ENCODE measurements around the gene COL15A1.
A peak's percentile ranks its signal among the peaks of the same experiment; 100 is the strongest.
"Not testable (repeated sequence)": the region's sequence is repeated elsewhere in the genome, so short reads cannot be mapped to it uniquely, and the experiment has no call there.

COL15A1 gene

DNA sequence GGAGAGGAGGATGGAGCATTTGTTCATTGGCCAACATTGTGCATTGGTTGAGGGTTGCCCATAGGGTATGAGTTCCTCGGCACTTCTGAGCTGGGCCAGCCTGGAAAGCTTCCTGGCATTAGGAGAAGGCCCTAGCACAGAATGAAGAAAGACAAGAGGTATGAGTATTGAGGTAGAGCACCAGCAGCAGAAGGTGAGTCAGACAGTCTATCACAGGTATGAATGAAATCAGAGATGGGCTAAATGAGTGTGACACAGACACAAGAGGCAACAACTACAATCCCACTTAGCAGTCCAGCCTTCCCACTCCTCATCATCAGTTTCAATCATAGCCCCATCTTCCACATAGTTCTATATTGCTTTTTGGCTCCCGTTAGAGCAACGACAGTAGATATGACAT is 135.8 kb downstream of the COL15A1 start:
- DNase-seq (ENCODE audit: low read depth in 3 of 3): no peak

- DNase-seq (ENCODE audit: low read depth in 3 of 3): no peak
These were observed 139.3 kb downstream of the COL15A1 start for GRCh38 chr9:99083051-99083450.

DNA sequence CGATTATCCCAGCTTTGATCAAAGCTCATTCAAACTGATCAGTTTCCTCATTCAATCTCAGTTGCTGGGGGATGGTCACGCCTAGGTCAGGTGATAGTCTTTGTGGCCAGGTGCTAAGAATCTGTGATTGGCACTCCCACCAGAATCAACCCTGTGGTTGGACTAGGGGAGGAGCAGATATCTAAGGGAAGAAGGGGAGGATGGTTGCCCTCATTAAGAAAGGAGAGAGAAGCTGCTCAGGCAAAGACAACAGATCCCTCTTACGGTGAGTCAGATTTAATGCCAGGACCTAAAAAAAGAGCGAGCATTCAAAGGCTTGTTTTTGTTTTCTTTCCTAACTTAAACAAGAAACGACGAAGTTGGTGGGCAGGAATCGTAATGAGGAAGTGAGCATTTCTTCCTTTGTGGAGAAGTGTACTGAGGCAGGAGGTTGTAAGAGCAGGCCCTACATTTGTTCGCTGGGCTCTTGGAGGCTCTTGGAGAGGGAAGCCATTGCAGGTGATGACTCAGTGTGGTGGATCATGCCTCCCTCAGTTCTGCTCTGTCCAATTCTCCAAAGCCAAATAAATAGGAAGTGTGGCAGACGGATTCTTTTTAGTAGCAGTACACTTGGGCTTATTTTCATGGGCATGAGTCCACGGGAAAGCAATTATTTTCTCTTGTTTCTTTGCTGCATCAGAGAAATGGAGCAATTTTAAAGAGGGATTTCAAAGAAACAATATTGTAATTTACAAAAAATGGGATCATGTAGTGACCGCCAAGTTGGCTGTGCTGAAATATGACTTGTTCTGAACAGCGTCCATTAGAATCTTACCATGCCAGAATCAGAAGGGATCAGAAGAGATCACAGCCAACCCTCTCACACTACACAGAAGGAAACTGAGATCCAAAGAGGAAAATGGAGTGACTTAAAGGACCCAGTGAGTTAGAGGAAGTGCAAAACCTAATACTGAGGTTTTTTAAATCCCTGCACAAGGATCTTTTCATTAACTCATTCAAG is 142.5 kb downstream of the COL15A1 start:
- DNase-seq (ENCODE audit: low read depth in 3 of 3): no peak

DNA sequence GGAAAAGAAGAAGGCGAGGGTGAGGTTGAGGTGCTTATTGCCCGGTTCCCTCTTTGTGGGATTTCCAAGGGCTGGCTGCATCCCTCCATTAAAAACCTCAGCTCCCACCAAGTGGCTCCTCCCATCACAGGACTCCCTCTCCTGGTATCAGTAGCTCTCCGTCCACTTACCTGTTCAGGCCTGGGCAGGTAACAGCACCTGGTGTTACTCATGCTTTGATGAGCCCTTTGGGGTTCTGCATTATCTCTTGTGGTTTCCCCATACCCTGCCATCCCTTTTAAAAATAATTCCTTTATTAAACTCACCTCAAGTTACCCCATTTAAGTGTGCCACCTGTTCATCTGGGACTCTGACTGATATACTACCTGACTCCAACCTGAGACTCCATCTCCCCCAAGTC is 143.8 kb downstream of the COL15A1 start:
- no peak for DNase-seq (ENCODE audit: low read depth in 3 of 3)

GRCh38 chr9:99090336-99091130 is 146.8 kb downstream of the COL15A1 start:
- DNase-seq (ENCODE audit: low read depth in 3 of 3): no peak

DNA sequence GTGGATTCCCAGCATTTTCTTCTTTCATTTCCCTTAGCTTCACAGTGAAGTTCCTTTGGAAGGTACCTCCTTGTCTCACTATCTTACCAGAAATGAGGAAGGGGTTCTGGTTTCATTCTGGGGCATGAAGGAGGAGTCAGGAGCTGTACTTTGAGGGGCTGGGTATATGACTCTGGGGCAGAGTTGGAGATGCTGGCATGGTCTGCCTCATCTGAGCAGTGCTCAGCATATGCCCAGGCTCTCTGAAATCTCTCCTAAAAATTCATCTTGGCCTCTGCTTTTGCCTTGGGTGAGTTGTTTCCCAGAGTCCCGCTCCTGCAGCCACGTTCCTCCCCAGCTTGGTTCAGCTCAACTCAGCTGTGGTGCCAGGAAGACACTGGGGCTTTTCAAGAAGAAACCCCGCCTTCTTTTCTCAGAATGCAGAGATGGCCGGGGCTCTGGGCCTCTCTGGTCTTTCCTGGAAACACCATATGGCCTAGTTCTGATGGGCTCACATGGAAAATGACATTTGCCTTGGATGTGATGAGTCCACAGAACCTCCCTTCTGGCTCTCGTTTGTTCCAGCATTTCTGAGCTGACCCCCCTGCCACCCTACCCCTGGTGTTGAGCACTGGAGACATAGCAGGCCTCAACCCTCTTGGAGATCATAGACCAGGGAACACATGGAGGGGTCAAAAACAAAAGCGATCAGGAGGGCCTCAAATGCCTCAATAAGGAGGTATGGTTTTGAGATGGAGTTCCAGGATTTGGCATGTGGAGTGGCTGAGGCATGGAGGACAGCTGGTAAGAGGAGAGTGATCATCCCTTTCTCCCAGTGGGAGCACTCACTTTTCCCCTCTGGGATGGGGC is 149.2 kb downstream of the COL15A1 start:
- DNase-seq (ENCODE audit: low read depth in 3 of 3): no peak

DNA sequence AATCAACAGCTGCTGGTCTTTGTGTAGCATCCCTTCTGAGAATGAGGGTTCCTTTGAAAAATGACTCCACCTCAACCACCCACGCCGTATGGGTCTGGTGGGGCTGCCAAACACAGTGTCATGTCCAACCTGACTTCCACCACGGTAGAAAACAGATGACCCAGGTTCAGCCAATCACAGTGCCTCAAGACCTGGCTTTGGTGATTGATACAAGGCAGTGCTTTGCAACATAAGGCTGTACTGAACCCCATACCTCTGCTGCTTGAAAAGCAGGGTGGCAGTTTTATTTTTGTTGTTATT is 149.7 kb downstream of the COL15A1 start:
- no peak for DNase-seq (ENCODE audit: low read depth in 3 of 3)

DNA sequence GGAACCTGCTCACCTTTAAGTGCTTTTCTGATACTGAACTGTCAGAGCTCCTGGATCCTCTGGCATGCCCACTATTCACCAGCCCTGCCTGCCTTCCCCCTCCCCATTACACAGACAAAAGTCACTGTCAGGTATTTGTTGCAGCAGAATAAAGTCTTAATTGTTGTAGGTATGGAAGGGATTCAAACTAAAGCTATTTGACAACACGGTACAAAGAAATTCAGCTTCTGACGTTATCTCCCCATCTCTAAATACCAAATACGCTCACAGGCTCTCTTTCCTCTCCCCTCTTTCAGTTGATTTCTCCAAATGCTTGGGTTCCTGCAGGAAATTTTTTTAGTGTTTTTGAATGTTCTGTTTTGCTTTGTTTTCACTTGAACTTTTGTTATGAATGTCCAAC is 151.9 kb downstream of the COL15A1 start:
- DNase-seq (ENCODE audit: low read depth in 3 of 3): no peak

GRCh38 chr9:99096409-99096808 is 152.7 kb downstream of the COL15A1 start:
- no peak for DNase-seq (ENCODE audit: low read depth in 3 of 3)

DNA sequence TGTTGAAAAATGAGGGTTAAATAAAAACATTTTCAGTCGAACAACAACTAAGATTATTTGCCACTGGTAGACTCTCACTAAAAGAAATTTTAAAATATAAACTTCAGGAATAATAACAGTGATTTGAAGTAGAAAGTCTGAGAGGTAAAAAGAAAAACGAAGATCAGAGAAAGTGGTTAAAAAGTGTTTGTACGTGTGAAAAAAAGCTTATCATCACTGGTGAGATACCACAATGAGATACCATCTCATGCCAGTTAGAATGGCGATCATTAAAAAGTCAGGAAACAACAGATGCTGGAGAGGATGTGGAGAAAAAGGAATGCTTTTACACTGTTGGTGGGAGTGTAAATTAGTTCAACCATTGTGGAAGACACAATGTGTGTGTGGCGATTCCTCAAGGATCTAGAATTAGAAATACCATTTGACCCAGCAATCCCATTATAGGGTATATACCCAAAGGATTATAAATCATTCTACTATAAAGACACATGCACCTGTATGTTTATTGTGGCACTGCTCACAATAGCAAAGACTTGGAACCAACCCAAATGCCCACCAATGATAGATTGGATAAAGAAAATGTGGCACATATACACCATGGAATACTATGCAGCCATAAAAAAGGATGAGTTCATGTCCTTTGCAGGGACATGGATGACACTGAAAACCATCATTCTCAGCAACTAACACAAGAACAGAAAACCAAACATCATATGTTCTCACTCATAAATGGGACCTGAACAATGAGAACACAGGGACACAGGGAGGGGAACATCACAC is 156.3 kb downstream of the COL15A1 start:
- DNase-seq (ENCODE audit: low read depth in 3 of 3): not testable (repeated sequence)

- no peak for DNase-seq (ENCODE audit: low read depth in 3 of 3)
These were observed 157.6 kb downstream of the COL15A1 start for GRCh38 chr9:99101271-99101670.

DNA sequence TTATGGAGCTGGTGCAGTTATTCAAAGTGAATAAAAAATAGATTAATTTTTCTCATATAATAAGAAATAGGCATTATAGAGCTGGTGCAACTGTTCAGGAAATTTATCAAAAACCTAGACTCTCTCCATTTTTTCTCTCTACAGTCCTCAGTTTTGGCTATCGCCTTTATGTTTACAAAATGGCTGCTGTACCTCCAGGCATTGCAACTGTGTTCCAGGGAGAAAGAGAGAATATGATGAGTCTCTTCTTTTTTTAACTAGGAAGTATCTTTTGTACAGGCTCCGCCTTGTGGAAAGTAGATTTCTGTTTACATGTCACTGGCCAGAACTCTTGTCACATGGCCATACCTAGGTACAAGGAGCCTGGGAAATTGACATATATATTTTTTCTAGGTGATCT is 158.1 kb downstream of the COL15A1 start:
- no peak for DNase-seq (ENCODE audit: low read depth in 3 of 3)

DNA sequence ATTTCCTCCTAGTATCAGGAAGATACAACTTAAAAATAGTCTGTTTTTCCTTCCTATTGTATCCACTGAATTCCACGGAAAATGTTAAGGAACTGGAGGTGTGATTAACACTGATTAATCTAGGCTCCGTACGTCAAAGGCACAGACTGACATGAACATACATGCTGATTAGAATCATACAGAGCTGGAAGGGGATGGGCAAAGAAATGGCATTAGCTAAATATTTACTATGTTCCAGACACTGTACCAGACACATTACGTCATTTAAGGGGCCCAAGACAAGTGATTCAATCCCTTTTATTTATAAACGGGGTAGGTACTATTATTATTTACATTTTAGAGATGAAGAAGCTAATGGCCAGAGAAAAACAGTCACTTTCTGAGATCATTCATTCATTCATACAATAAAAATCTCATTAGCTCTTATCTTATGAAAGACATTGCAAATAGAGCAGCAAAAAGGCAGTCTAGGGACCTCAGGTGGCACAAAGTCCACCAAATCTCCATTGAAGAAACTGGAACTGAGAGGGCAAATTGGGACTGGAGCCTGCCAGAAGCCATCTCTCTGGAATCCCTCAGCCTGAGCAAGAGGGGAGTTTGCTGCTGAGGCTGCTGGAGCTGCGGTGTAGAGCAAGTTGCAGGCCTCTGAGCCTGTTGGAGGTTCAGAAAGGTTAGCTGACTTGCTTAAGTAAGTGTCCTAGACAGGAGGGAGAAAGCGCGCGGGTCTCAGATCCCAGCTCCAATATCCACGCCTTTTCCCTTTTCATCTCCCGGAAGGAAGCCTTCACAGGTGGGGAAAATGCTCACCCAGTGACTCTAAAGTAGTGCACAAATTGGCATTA is 159.6 kb downstream of the COL15A1 start:
- no peak for DNase-seq (ENCODE audit: low read depth in 3 of 3)

GRCh38 chr9:99103901-99104458 is 160.3 kb downstream of the COL15A1 start:
- DNase-seq (ENCODE audit: low read depth in 3 of 3): no peak

DNA sequence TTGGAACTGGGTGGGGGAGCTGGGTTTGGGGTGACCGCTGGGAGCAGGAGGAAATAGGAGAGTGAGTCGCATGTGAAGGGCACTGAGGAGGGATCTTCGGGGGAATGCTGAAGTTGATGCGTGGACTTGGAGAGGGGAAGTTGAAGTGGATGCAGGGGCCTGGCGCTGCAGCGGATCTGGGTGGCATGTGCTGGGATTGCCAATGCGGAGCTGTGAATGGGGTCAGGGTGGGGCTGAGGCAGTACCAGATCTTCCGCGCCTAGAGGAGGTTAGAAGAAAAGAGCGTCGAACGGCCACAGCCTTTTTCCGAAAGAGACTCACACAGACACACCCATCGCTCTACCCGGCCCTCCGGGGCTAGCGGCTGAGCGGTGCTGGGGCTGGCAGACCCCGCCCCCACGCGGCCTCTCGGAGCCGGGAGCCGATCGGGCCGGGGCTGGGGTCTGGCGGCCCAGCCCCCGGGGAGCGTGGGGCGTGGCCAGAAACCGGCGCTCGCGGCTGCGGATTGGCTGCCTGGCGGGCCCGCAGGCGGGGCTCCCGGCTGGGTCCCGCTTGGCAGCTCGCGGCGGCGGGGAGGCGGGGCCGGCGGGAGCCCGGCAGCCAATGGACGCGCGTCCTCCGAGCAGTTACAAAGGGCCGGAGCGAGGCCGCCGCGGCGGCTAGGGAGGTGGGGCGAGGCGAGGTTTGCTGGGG is 160.9 kb downstream of the COL15A1 start, which contains the start of gene TGFBR1:
Gene TGFBR1 (plus strand): TSS at position 655 of the 693 bp plus-strand sequence. CDS start 93 bp downstream, outside the sequence.
- DNase-seq (ENCODE audit: low read depth in 3 of 3): peak; percentile 84 to 91 (median 90)

DNA sequence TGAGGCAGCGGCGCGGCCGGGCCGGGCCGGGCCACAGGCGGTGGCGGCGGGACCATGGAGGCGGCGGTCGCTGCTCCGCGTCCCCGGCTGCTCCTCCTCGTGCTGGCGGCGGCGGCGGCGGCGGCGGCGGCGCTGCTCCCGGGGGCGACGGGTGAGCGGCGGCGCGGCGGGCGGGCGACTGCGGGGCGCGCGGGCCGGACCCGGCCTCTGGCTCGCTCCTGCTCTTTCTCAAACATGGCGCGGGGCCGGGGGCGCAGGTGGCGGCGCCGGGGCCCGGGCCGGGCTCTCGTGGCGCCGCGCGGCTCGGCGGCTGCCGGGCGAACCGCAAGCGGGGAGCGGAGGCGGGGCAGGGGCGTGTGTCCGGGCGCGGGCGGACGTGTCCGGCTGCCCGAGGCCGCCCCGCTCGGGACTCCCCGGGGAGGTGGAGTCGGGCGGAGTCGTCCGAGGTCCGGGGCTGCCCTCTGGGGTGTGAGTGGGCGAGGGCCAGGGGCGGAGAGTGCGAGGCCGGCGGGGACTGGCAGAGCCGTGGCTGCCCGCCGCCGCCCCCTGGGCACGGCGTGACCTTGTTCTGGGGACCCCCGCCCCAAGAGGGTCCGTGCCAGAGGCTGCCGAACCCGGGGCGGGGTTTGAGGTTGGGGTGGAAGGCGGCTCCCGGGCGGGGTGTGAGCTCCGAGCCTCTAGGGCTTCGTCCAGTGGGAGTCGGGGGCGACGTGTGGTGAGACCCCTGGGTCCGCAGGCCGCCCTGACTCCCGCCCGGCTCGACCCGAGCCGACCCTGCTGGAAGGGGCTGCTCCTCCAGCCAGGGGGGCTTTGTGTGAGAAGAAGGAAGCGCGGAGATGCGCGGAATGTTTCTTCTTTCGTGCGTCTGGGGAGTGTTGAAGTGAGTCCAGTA is 161.7 kb downstream of the COL15A1 start:
- peak in 1 of 3 experiments; percentile 26 for DNase-seq (ENCODE audit: low read depth in 3 of 3)

GRCh38 chr9:99106044-99106375 is 162.3 kb downstream of the COL15A1 start:
- DNase-seq (ENCODE audit: low read depth in 3 of 3): no peak

- no peak for DNase-seq (ENCODE audit: low read depth in 3 of 3)
These were observed 163.7 kb downstream of the COL15A1 start for GRCh38 chr9:99107421-99107820.

All from stimulated activated CD4-positive, alpha-beta T cell treated with anti-CD3 and anti-CD28 coated beads, TNF-alpha, amount 100 ng/mL, for 4 hours (primary cell).